SK-N-SH treated with all-trans-retinoic acid at 6 μM for 48 hours (cell line): Measurements from ENCODE around the gene NFKBIA.
A peak's percentile ranks its signal among the peaks of the same experiment; 100 is the strongest.

Source experiments
- ATAC-seq: fragments of 200-7000 bp; cut with Tn5 transposase; 3 replicates; pipeline ENCODE4 v1.9.1; 2020; ENCODE audit warnings: mild to moderate bottlenecking, moderate library complexity
- ARNTL ChIP-seq: fragments of 450-650 bp; formaldehyde crosslinking; IDR thresholded peaks from 2 replicates; pipeline ENCODE4 v1.5.0; 2020; ENCODE audit warnings: low read depth, mild to moderate bottlenecking, moderate library complexity, borderline replicate concordance
- BACH2 ChIP-seq: fragments of 250-450 bp; sonication (Bioruptor Pico); IDR thresholded peaks from 2 replicates; pipeline ENCODE4 v1.9.0; 2021; ENCODE audit warnings: mild to moderate bottlenecking, borderline replicate concordance
- CSDC2 ChIP-seq: fragments of 250-450 bp; sonication (Bioruptor Pico); IDR thresholded peaks from 2 replicates; pipeline ENCODE4 v1.5.0; 2020; ENCODE audit warnings: mild to moderate bottlenecking, moderate library complexity
- ESRRG ChIP-seq: fragments of 250-450 bp; sonication (Bioruptor Pico); IDR thresholded peaks from 2 replicates; pipeline ENCODE4 v1.6.1; 2021; ENCODE audit warnings: mild to moderate bottlenecking
- GLIS3 ChIP-seq: fragments of 250-450 bp; sonication (Bioruptor Pico); IDR thresholded peaks from 2 replicates; pipeline ENCODE4 v1.5.0; 2020; ENCODE audit warnings: mild to moderate bottlenecking, moderate library complexity
- ISL1 ChIP-seq: fragments of 250-450 bp; sonication (Bioruptor Pico); IDR thresholded peaks from 2 replicates; pipeline ENCODE4 v2.1.2; 2022; ENCODE audit warnings: mild to moderate bottlenecking, moderate library complexity
- OSR1 ChIP-seq: fragments of 250-450 bp; sonication (Bioruptor Pico); IDR thresholded peaks from 2 replicates; pipeline ENCODE4 v1.8.0; 2022; ENCODE audit warnings: moderate library complexity, mild to moderate bottlenecking, inconsistent platforms
- PPARA ChIP-seq: fragments of 250-450 bp; sonication (Bioruptor Pico); IDR thresholded peaks from 2 replicates; pipeline ENCODE4 v1.5.0; 2020; ENCODE audit warnings: mild to moderate bottlenecking, borderline replicate concordance
- RARB ChIP-seq: fragments of 250-450 bp; sonication (Bioruptor Pico); IDR thresholded peaks from 2 replicates; pipeline ENCODE4 v1.8.0; 2021; ENCODE audit warnings: mild to moderate bottlenecking, moderate library complexity
- SNAI2 ChIP-seq: fragments of 250-450 bp; sonication (Bioruptor Pico); IDR thresholded peaks from 2 replicates; pipeline ENCODE4 v1.5.0; 2020; ENCODE audit warnings: mild to moderate bottlenecking, moderate library complexity
- TCF4 ChIP-seq: fragments of 250-450 bp; sonication (Bioruptor Pico); IDR thresholded peaks from 2 replicates; pipeline ENCODE4 v1.8.0; 2021; ENCODE audit warnings: mild to moderate bottlenecking, moderate library complexity, borderline replicate concordance
- TOX ChIP-seq: fragments of 250-450 bp; sonication (Bioruptor Pico); IDR thresholded peaks from 2 replicates; pipeline ENCODE4 v1.8.0; 2021; ENCODE audit warnings: mild to moderate bottlenecking, moderate library complexity, borderline replicate concordance
- ZC3H10 ChIP-seq: fragments of 250-450 bp; sonication (Bioruptor Pico); IDR thresholded peaks from 2 replicates; pipeline ENCODE4 v1.5.1; 2021; ENCODE audit warnings: mild to moderate bottlenecking, moderate library complexity
- ZFP3 ChIP-seq: fragments of 250-450 bp; sonication (Bioruptor Pico); IDR thresholded peaks from 2 replicates; pipeline ENCODE4 v1.5.0; 2020; ENCODE audit warnings: mild to moderate bottlenecking, moderate library complexity
- ZFP30 ChIP-seq: fragments of 450-650 bp; formaldehyde crosslinking; IDR thresholded peaks from 2 replicates; pipeline ENCODE4 v1.5.0; 2022; ENCODE audit warnings: mild to moderate bottlenecking, moderate library complexity
- ZNF565 ChIP-seq: fragments of 450-650 bp; formaldehyde crosslinking; conservative IDR thresholded peaks from 2 replicates; pipeline ENCODE4 v1.5.0; 2020; ENCODE audit warnings: low read depth, mild to moderate bottlenecking, moderate library complexity
- ZNF70 ChIP-seq: fragments of 450-650 bp; formaldehyde crosslinking; IDR thresholded peaks from 2 replicates; pipeline ENCODE4 v1.5.0; 2020; ENCODE audit warnings: mild to moderate bottlenecking, moderate library complexity
- ZNF8 ChIP-seq: fragments of 450-650 bp; formaldehyde crosslinking; IDR thresholded peaks from 2 replicates; pipeline ENCODE4 v1.5.0; 2020; ENCODE audit warnings: mild to moderate bottlenecking, moderate library complexity
- TF ChIP-seq, protein P1 (sequence below): fragments of 250-450 bp; sonication (Bioruptor Pico); IDR thresholded peaks from 2 replicates; pipeline ENCODE4 v1.5.1; 2021; ENCODE audit warnings: mild to moderate bottlenecking, moderate library complexity
- TF ChIP-seq, protein P2 (sequence below): fragments of 250-450 bp; sonication (Bioruptor Pico); IDR thresholded peaks from 2 replicates; pipeline ENCODE4 v1.5.0; 2020; ENCODE audit warnings: mild to moderate bottlenecking, moderate library complexity
- TF ChIP-seq, protein P3 (sequence below): fragments of 250-450 bp; sonication (Bioruptor Pico); IDR thresholded peaks from 2 replicates; pipeline ENCODE4 v1.5.1; 2020; ENCODE audit warnings: low read depth, mild to moderate bottlenecking, moderate library complexity
- TF ChIP-seq, protein P4 (sequence below): fragments of 250-450 bp; sonication (Bioruptor Pico); IDR thresholded peaks from 2 replicates; pipeline ENCODE4 v1.8.0; 2020; ENCODE audit warnings: mild to moderate bottlenecking, moderate library complexity, borderline replicate concordance

NFKBIA gene

DNA sequence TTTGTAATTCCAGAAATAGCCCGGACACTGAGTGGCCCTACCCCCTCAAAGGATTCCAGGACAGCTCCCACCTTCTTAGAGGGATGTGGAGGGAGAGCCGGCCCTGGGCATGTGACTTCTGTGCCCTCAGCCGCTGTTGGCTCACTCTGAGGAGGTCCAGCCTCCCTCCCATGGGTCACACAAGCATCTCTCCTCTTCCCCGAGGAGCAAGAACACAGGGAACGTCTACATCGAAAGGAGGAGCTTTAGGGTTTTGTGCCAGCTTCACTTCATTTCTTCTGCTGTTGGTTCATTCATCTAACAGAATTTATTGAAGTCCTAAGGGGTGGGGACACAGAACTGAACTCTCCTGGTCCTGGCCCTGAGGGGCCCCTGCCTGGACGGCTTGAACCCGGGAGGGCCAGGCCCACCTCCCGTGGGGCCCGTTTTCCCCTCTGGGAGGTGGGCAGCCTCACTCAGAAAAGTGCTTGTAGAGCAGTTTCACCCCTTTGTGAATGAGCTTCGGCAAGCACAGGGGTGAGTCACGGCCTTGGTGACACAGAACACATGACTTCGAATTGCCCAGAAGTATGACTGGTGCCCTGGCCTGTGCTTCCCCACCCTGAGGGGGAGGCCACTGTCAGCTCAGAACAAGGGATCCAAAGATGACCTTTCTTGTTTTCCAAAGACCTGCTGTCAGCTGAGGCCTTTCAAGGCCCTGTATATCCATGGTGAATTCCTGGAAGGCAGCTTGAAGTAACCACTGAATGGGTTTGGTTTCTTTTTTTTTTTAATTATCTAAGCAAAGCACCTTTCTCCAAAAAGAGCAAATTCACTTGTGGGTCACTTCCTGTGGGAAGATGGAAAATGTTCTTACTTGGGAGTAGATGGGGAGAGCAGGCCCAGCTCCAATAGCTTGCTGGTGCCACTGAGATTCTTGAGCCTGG is 39.2 kb downstream of the NFKBIA start:
- TF ChIP-seq CSDC2 = no peak
- TF ChIP-seq BACH2 (CRISPR knock-in tag) = no peak
- TF ChIP-seq TCF4 (CRISPR knock-in tag) = no peak
- no peak for TF ChIP-seq ARNTL (CRISPR knock-in tag)
- no peak for TF ChIP-seq PPARA
- TF ChIP-seq SNAI2 (CRISPR knock-in tag) = no peak
- TF ChIP-seq ZC3H10 (CRISPR knock-in tag) = no peak
- TF ChIP-seq ZFP30 (CRISPR knock-in tag) = no peak
- TF ChIP-seq RARB = no peak
- no peak for TF ChIP-seq ISL1 (CRISPR knock-in tag)
- no peak for TF ChIP-seq ZFP3 (CRISPR knock-in tag)
- TF ChIP-seq ZNF8 (CRISPR knock-in tag) = no peak
- no peak for TF ChIP-seq TOX
- TF ChIP-seq, protein P1, sequence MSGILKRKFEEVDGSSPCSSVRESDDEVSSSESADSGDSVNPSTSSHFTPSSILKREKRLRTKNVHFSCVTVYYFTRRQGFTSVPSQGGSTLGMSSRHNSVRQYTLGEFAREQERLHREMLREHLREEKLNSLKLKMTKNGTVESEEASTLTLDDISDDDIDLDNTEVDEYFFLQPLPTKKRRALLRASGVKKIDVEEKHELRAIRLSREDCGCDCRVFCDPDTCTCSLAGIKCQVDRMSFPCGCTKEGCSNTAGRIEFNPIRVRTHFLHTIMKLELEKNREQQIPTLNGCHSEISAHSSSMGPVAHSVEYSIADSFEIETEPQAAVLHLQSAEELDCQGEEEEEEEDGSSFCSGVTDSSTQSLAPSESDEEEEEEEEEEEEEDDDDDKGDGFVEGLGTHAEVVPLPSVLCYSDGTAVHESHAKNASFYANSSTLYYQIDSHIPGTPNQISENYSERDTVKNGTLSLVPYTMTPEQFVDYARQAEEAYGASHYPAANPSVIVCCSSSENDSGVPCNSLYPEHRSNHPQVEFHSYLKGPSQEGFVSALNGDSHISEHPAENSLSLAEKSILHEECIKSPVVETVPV (CRISPR knock-in tag) = no peak
- no peak for TF ChIP-seq GLIS3 (CRISPR knock-in tag)
- TF ChIP-seq, protein P2, sequence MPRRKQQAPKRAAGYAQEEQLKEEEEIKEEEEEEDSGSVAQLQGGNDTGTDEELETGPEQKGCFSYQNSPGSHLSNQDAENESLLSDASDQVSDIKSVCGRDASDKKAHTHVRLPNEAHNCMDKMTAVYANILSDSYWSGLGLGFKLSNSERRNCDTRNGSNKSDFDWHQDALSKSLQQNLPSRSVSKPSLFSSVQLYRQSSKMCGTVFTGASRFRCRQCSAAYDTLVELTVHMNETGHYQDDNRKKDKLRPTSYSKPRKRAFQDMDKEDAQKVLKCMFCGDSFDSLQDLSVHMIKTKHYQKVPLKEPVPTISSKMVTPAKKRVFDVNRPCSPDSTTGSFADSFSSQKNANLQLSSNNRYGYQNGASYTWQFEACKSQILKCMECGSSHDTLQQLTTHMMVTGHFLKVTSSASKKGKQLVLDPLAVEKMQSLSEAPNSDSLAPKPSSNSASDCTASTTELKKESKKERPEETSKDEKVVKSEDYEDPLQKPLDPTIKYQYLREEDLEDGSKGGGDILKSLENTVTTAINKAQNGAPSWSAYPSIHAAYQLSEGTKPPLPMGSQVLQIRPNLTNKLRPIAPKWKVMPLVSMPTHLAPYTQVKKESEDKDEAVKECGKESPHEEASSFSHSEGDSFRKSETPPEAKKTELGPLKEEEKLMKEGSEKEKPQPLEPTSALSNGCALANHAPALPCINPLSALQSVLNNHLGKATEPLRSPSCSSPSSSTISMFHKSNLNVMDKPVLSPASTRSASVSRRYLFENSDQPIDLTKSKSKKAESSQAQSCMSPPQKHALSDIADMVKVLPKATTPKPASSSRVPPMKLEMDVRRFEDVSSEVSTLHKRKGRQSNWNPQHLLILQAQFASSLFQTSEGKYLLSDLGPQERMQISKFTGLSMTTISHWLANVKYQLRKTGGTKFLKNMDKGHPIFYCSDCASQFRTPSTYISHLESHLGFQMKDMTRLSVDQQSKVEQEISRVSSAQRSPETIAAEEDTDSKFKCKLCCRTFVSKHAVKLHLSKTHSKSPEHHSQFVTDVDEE = no peak
- no peak for TF ChIP-seq ZNF70 (CRISPR knock-in tag)
- TF ChIP-seq, protein P3, sequence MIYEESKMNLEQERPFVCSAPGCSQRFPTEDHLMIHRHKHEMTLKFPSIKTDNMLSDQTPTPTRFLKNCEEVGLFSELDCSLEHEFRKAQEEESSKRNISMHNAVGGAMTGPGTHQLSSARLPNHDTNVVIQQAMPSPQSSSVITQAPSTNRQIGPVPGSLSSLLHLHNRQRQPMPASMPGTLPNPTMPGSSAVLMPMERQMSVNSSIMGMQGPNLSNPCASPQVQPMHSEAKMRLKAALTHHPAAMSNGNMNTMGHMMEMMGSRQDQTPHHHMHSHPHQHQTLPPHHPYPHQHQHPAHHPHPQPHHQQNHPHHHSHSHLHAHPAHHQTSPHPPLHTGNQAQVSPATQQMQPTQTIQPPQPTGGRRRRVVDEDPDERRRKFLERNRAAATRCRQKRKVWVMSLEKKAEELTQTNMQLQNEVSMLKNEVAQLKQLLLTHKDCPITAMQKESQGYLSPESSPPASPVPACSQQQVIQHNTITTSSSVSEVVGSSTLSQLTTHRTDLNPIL (CRISPR knock-in tag) = no peak
- TF ChIP-seq, protein P4, sequence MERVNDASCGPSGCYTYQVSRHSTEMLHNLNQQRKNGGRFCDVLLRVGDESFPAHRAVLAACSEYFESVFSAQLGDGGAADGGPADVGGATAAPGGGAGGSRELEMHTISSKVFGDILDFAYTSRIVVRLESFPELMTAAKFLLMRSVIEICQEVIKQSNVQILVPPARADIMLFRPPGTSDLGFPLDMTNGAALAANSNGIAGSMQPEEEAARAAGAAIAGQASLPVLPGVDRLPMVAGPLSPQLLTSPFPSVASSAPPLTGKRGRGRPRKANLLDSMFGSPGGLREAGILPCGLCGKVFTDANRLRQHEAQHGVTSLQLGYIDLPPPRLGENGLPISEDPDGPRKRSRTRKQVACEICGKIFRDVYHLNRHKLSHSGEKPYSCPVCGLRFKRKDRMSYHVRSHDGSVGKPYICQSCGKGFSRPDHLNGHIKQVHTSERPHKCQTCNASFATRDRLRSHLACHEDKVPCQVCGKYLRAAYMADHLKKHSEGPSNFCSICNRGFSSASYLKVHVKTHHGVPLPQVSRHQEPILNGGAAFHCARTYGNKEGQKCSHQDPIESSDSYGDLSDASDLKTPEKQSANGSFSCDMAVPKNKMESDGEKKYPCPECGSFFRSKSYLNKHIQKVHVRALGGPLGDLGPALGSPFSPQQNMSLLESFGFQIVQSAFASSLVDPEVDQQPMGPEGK (CRISPR knock-in tag) = no peak
- peak; percentile 81 for ATAC-seq

DNA sequence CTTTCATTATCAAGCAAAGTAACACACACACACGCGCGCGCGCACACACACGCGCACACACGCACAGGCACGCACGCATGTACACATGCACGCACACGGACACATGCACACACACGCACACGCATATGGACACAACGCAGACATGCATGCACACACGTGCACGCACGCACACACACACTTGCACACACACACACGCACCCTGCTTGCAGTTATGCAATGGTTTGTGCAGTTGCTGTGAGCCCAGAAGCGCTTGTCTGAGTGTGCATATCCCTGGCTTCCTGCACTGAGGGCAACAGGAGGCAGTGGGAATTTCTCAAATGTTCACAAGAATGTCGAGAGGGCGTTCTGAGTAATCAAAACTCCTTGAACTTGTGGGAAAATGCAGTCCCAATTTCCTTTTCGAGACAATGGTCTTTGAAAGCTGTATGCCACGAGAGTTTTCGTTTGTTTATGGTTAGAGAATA is 41.6 kb downstream of the NFKBIA start:
- TF ChIP-seq, protein P4 (CRISPR knock-in tag) = no peak
- no peak for TF ChIP-seq SNAI2 (CRISPR knock-in tag)
- TF ChIP-seq ZNF565 = no peak
- TF ChIP-seq TCF4 (CRISPR knock-in tag) = no peak
- TF ChIP-seq, protein P3 (CRISPR knock-in tag) = no peak
- TF ChIP-seq GLIS3 (CRISPR knock-in tag) = no peak
- no peak for TF ChIP-seq ZNF70 (CRISPR knock-in tag)
- TF ChIP-seq, protein P1 (CRISPR knock-in tag) = no peak
- no peak for TF ChIP-seq BACH2 (CRISPR knock-in tag)
- no peak for TF ChIP-seq CSDC2
- no peak for TF ChIP-seq OSR1 (CRISPR knock-in tag)
- no peak for TF ChIP-seq ARNTL (CRISPR knock-in tag)
- TF ChIP-seq RARB = no peak
- TF ChIP-seq, protein P2 = no peak
- TF ChIP-seq ESRRG (CRISPR knock-in tag) = no peak
- TF ChIP-seq ZC3H10 (CRISPR knock-in tag) = no peak
- TF ChIP-seq ZFP3 (CRISPR knock-in tag) = no peak
- no peak for TF ChIP-seq ZFP30 (CRISPR knock-in tag)
- no peak for ATAC-seq
